ENCODE measurements around the gene CRACR2B.

Gene CRACR2B

DNA sequence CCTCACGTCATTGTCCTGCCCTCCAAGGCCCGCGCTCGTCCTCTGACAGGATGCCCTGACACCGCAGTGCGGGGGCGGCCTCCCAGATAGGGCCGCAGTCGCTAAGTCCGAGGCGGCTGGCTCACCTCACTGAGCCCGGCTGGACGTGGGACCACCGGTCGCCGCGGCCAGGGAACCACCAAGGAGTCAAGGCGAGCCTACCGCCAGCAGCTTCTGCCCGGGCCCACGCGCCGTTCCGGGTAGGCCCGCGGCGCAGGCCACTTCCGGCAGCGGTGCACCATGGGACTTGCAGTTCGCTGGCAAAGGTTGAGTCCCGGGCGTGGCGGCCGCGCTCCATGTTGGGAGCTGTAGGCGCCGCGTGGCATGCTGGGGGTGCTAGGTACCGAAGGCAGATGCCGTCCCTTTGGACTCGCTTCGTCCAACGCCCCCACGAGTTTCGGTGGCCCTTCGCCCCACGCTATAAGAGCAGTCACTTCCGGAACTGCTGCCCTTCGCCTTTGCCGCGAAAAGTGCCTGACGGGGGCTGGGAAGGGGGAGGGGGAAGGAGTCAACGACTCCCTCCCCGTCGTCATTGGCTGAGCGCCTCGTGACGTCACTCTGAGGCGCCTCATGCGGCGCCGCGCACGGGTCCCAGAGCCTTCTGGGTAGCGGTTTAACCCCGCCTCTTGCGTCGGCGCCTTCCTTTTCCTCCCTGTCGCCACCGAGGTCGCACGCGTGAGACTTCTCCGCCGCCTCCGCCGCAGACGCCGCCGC, 18.3 kb upstream of the CRACR2B start, which contains the start of gene RPLP2 (continued):
- TF ChIP-seq, protein P1, sequence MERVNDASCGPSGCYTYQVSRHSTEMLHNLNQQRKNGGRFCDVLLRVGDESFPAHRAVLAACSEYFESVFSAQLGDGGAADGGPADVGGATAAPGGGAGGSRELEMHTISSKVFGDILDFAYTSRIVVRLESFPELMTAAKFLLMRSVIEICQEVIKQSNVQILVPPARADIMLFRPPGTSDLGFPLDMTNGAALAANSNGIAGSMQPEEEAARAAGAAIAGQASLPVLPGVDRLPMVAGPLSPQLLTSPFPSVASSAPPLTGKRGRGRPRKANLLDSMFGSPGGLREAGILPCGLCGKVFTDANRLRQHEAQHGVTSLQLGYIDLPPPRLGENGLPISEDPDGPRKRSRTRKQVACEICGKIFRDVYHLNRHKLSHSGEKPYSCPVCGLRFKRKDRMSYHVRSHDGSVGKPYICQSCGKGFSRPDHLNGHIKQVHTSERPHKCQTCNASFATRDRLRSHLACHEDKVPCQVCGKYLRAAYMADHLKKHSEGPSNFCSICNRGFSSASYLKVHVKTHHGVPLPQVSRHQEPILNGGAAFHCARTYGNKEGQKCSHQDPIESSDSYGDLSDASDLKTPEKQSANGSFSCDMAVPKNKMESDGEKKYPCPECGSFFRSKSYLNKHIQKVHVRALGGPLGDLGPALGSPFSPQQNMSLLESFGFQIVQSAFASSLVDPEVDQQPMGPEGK (tag by site-specific recombination; IDR thresholded peaks at IDR 0.05), result peak; percentile 95
- no peak for TF ChIP-seq ZNF184 (tag by site-specific recombination; IDR thresholded peaks at IDR 0.05)
- TF ChIP-seq, protein P2, sequence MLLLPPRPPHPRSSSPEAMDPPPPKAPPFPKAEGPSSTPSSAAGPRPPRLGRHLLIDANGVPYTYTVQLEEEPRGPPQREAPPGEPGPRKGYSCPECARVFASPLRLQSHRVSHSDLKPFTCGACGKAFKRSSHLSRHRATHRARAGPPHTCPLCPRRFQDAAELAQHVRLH (tag by site-specific recombination; IDR thresholded peaks at IDR 0.05), result peak; percentile 36; the same call in 1 of the 2 replicates
- TF ChIP-seq ZNF585B (tag by site-specific recombination; IDR thresholded peaks at IDR 0.05), result no peak
- TF ChIP-seq ZNF146 (tag by site-specific recombination; IDR thresholded peaks at IDR 0.05), result no peak
- peak; percentile 61 for TF ChIP-seq WT1 (tag by site-specific recombination; IDR thresholded peaks at IDR 0.05)
- TF ChIP-seq GLIS2 (tag by site-specific recombination; IDR thresholded peaks at IDR 0.05), result peak; percentile 81
- TF ChIP-seq, protein P3, sequence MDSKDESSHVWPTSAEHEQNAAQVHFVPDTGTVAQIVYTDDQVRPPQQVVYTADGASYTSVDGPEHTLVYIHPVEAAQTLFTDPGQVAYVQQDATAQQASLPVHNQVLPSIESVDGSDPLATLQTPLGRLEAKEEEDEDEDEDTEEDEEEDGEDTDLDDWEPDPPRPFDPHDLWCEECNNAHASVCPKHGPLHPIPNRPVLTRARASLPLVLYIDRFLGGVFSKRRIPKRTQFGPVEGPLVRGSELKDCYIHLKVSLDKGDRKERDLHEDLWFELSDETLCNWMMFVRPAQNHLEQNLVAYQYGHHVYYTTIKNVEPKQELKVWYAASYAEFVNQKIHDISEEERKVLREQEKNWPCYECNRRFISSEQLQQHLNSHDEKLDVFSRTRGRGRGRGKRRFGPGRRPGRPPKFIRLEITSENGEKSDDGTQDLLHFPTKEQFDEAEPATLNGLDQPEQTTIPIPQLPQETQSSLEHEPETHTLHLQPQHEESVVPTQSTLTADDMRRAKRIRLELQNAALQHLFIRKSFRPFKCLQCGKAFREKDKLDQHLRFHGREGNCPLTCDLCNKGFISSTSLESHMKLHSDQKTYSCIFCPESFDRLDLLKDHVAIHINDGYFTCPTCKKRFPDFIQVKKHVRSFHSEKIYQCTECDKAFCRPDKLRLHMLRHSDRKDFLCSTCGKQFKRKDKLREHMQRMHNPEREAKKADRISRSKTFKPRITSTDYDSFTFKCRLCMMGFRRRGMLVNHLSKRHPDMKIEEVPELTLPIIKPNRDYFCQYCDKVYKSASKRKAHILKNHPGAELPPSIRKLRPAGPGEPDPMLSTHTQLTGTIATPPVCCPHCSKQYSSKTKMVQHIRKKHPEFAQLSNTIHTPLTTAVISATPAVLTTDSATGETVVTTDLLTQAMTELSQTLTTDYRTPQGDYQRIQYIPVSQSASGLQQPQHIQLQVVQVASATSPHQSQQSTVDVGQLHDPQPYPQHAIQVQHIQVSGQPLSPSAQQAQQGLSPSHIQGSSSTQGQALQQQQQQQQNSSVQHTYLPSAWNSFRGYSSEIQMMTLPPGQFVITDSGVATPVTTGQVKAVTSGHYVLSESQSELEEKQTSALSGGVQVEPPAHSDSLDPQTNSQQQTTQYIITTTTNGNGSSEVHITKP (tag by site-specific recombination; IDR thresholded peaks at IDR 0.05), result peak; percentile 58; the same call in 1 of the 2 replicates
- peak; percentile 66 for TF ChIP-seq KLF1 (tag by site-specific recombination; IDR thresholded peaks at IDR 0.05)
- TF ChIP-seq, protein P4, sequence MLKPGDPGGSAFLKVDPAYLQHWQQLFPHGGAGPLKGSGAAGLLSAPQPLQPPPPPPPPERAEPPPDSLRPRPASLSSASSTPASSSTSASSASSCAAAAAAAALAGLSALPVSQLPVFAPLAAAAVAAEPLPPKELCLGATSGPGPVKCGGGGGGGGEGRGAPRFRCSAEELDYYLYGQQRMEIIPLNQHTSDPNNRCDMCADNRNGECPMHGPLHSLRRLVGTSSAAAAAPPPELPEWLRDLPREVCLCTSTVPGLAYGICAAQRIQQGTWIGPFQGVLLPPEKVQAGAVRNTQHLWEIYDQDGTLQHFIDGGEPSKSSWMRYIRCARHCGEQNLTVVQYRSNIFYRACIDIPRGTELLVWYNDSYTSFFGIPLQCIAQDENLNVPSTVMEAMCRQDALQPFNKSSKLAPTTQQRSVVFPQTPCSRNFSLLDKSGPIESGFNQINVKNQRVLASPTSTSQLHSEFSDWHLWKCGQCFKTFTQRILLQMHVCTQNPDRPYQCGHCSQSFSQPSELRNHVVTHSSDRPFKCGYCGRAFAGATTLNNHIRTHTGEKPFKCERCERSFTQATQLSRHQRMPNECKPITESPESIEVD (tag by site-specific recombination; IDR thresholded peaks at IDR 0.05), result no peak
- peak; percentile 96; the same call in 1 of the 2 replicates for TF ChIP-seq KLF7 (tag by site-specific recombination; IDR thresholded peaks at IDR 0.05; ENCODE audit: borderline replicate concordance)
- no peak for TF ChIP-seq ZNF311 (tag by site-specific recombination; IDR thresholded peaks at IDR 0.05; ENCODE audit: borderline replicate concordance)
- TF ChIP-seq ZNF394 (tag by site-specific recombination; IDR thresholded peaks at IDR 0.05; ENCODE audit: borderline replicate concordance), result peak; percentile 44; the same call in 1 of the 2 replicates
- TF ChIP-seq MZF1 (tag by site-specific recombination; IDR thresholded peaks at IDR 0.05; ENCODE audit: borderline replicate concordance), result no peak
- TF ChIP-seq ZNF48 (tag by site-specific recombination; IDR thresholded peaks at IDR 0.05), result no peak
- TF ChIP-seq, protein P5, sequence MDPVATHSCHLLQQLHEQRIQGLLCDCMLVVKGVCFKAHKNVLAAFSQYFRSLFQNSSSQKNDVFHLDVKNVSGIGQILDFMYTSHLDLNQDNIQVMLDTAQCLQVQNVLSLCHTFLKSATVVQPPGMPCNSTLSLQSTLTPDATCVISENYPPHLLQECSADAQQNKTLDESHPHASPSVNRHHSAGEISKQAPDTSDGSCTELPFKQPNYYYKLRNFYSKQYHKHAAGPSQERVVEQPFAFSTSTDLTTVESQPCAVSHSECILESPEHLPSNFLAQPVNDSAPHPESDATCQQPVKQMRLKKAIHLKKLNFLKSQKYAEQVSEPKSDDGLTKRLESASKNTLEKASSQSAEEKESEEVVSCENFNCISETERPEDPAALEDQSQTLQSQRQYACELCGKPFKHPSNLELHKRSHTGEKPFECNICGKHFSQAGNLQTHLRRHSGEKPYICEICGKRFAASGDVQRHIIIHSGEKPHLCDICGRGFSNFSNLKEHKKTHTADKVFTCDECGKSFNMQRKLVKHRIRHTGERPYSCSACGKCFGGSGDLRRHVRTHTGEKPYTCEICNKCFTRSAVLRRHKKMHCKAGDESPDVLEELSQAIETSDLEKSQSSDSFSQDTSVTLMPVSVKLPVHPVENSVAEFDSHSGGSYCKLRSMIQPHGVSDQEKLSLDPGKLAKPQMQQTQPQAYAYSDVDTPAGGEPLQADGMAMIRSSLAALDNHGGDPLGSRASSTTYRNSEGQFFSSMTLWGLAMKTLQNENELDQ (tag by site-specific recombination; IDR thresholded peaks at IDR 0.05; ENCODE audit: low read depth), result no peak
- peak; percentile 94; the same call in 1 of the 2 replicates for TF ChIP-seq ZFP69B (tag by site-specific recombination; IDR thresholded peaks at IDR 0.05)
- no peak for TF ChIP-seq ZNF791 (tag by site-specific recombination; IDR thresholded peaks at IDR 0.05)
- TF ChIP-seq ZNF10 (tag by site-specific recombination; IDR thresholded peaks at IDR 0.05), result no peak
- 0 out of 2 replicates have a peak, but pooled peaks have one; percentile 45 for TF ChIP-seq ZBTB48 (tag by site-specific recombination; IDR thresholded peaks at IDR 0.05)
- TF ChIP-seq, protein P6, sequence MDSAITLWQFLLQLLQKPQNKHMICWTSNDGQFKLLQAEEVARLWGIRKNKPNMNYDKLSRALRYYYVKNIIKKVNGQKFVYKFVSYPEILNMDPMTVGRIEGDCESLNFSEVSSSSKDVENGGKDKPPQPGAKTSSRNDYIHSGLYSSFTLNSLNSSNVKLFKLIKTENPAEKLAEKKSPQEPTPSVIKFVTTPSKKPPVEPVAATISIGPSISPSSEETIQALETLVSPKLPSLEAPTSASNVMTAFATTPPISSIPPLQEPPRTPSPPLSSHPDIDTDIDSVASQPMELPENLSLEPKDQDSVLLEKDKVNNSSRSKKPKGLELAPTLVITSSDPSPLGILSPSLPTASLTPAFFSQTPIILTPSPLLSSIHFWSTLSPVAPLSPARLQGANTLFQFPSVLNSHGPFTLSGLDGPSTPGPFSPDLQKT (IDR thresholded peaks at IDR 0.05; ENCODE audit: borderline replicate concordance, low read depth, low read length), result peak; percentile 88; the same call in 1 of the 2 replicates
- no peak for TF ChIP-seq ZNF530 (tag by site-specific recombination; IDR thresholded peaks at IDR 0.05; ENCODE audit: low read depth)
- no peak for TF ChIP-seq HOXD13 (CRISPR knock-in tag; IDR thresholded peaks at IDR 0.05; ENCODE audit: borderline replicate concordance)
- peak; percentile 54; the same call in 1 of the 2 replicates for TF ChIP-seq KLF10 (tag by site-specific recombination; IDR thresholded peaks at IDR 0.05)
- peak; percentile 67 for TF ChIP-seq YY2 (tag by site-specific recombination; IDR thresholded peaks at IDR 0.05)
- no peak for TF ChIP-seq ZNF174 (tag by site-specific recombination; IDR thresholded peaks at IDR 0.05)
- peak; percentile 94 for TF ChIP-seq ZXDB (tag by site-specific recombination; IDR thresholded peaks at IDR 0.05)

Measured in HEK293 (cell line).